ENCODE measurements around the gene AGBL1.

AGBL1 gene

DNA sequence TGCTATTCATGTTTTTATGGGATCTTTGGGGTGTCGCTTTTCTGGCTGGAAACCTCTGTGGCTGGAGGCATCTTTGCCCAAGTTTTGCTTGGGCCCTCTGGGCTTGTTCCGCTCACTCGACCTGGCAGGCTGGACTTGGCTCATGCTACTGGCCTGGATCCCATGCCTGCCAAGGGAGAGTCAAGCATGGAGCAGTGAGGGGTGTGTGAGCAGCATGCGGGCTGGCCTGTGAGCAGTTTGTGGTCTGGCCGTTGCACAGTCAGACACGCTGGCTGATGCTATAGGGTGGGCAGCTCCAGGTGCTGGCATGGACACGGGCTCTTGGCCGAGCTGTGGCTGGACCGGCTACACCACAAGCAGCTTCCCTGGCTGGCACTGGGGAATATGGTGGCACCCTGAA lies 491.1 kb downstream of the AGBL1 start:
- no peak overlapping the region for H3K4me3 ChIP-seq (replicated peaks; ENCODE audit: insufficient read depth, low read length)
- H3K27me3 ChIP-seq (ENCODE audit: insufficient read depth, poor library complexity, severe bottlenecking) = no peaks in the 10 kb centered on the region
- no peak overlapping the region for H3K27ac ChIP-seq (replicated peaks)
- DNase-seq (ENCODE audit: low read depth in 1 of 2, low spot score in 1 of 2) = no peak
- TF ChIP-seq POLR2AphosphoS5 (IDR thresholded peaks at IDR 0.05; ENCODE audit: low read depth) (no peak), SPI1 (IDR thresholded peaks at IDR 0.05; ENCODE audit: borderline replicate concordance, low read depth) (no peak), GABPA (IDR thresholded peaks at IDR 0.05; ENCODE audit: low read depth) (no peak)
- TF ChIP-seq, protein P1, sequence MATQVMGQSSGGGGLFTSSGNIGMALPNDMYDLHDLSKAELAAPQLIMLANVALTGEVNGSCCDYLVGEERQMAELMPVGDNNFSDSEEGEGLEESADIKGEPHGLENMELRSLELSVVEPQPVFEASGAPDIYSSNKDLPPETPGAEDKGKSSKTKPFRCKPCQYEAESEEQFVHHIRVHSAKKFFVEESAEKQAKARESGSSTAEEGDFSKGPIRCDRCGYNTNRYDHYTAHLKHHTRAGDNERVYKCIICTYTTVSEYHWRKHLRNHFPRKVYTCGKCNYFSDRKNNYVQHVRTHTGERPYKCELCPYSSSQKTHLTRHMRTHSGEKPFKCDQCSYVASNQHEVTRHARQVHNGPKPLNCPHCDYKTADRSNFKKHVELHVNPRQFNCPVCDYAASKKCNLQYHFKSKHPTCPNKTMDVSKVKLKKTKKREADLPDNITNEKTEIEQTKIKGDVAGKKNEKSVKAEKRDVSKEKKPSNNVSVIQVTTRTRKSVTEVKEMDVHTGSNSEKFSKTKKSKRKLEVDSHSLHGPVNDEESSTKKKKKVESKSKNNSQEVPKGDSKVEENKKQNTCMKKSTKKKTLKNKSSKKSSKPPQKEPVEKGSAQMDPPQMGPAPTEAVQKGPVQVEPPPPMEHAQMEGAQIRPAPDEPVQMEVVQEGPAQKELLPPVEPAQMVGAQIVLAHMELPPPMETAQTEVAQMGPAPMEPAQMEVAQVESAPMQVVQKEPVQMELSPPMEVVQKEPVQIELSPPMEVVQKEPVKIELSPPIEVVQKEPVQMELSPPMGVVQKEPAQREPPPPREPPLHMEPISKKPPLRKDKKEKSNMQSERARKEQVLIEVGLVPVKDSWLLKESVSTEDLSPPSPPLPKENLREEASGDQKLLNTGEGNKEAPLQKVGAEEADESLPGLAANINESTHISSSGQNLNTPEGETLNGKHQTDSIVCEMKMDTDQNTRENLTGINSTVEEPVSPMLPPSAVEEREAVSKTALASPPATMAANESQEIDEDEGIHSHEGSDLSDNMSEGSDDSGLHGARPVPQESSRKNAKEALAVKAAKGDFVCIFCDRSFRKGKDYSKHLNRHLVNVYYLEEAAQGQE (IDR thresholded peaks at IDR 0.05; ENCODE audit: insufficient replicate concordance, low read depth) = no peak
- TF ChIP-seq, protein P2, sequence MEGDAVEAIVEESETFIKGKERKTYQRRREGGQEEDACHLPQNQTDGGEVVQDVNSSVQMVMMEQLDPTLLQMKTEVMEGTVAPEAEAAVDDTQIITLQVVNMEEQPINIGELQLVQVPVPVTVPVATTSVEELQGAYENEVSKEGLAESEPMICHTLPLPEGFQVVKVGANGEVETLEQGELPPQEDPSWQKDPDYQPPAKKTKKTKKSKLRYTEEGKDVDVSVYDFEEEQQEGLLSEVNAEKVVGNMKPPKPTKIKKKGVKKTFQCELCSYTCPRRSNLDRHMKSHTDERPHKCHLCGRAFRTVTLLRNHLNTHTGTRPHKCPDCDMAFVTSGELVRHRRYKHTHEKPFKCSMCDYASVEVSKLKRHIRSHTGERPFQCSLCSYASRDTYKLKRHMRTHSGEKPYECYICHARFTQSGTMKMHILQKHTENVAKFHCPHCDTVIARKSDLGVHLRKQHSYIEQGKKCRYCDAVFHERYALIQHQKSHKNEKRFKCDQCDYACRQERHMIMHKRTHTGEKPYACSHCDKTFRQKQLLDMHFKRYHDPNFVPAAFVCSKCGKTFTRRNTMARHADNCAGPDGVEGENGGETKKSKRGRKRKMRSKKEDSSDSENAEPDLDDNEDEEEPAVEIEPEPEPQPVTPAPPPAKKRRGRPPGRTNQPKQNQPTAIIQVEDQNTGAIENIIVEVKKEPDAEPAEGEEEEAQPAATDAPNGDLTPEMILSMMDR (IDR thresholded peaks at IDR 0.05; ENCODE audit: insufficient read depth, low read length) = no peak

DNA sequence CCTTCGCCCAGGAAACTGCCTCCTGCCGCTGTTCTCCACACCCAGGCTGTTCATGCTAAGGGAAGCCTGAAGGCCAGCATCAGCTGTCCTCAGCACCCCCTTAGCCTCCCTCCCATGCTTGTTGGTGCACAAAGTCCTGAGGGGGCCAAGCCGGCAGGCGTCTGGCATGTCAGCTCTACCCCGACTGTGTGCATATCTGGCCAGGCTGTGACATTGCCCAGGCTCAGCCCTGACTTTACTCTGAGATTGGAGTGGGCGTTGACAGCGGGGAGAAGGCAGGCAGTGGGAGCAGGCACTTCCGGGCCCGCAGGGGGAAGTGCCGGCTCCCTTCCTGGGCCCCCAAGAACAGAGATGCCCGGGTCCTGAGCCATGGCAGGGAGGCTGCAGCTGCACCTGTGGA lies 492.2 kb downstream of the AGBL1 start:
- no peak for TF ChIP-seq GABPA (IDR thresholded peaks at IDR 0.05; ENCODE audit: low read depth)
- TF ChIP-seq, protein P2 (IDR thresholded peaks at IDR 0.05; ENCODE audit: insufficient read depth, low read length) = no peak
- no peak for TF ChIP-seq POLR2AphosphoS5 (IDR thresholded peaks at IDR 0.05; ENCODE audit: low read depth)
- TF ChIP-seq, protein P1 (IDR thresholded peaks at IDR 0.05; ENCODE audit: insufficient replicate concordance, low read depth) = no peak
- no peak for TF ChIP-seq SPI1 (IDR thresholded peaks at IDR 0.05; ENCODE audit: borderline replicate concordance, low read depth)
- no peak for DNase-seq (ENCODE audit: low read depth in 1 of 2, low spot score in 1 of 2)
- H3K27ac ChIP-seq (replicated peaks) = no peak overlapping the region
- no peak overlapping the region for H3K4me3 ChIP-seq (replicated peaks; ENCODE audit: insufficient read depth, low read length)
- no peaks in the 10 kb centered on the region for H3K27me3 ChIP-seq (ENCODE audit: insufficient read depth, poor library complexity, severe bottlenecking)

DNA sequence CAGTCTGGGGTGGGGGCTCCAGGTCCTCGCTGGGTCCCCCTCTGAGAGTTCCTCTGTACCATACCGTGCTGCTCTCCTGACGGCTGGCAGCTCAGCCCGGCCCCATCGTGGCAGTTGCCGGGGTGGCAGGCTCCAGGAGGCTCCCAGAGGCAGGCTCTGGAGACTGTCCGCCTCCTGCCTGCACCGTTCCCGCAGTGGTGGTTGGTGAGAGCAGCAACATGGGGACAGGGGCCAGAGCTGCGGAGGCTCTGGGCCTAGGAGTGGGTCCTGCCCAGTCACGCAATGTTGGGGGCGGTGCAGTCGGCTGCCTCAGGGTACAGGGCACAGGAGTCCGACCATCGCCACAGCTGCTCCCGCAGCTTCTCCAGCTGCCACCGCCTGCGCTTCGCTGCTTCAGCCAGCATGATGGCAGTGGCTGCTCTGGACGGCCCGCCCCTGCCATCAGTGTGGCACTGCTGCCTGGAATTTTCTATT lies 492.7 kb downstream of the AGBL1 start:
- Histone ChIP-seq H3K27ac (replicated peaks) (no peak overlapping the region), H3K4me3 (replicated peaks; ENCODE audit: insufficient read depth, low read length) (no peak overlapping the region), H3K27me3 (ENCODE audit: insufficient read depth, poor library complexity, severe bottlenecking) (no peaks in the 10 kb centered on the region)
- TF ChIP-seq GABPA (IDR thresholded peaks at IDR 0.05; ENCODE audit: low read depth) (no peak), SPI1 (IDR thresholded peaks at IDR 0.05; ENCODE audit: borderline replicate concordance, low read depth) (no peak), POLR2AphosphoS5 (IDR thresholded peaks at IDR 0.05; ENCODE audit: low read depth) (no peak)
- TF ChIP-seq, protein P1 (IDR thresholded peaks at IDR 0.05; ENCODE audit: insufficient replicate concordance, low read depth) = no peak
- TF ChIP-seq, protein P2 (IDR thresholded peaks at IDR 0.05; ENCODE audit: insufficient read depth, low read length) = no peak
- no peak for DNase-seq (ENCODE audit: low read depth in 1 of 2, low spot score in 1 of 2)

Measured in HL-60 (cell line).